ENCODE data around the gene PPP1R36.
A peak's percentile ranks its signal among the peaks of the same experiment; 100 is the strongest.

PPP1R36 gene

GRCh38 chr14:64549791-64550620 is at the start of gene PPP1R36:
PPP1R36 (plus strand) TSS chr14:64549961; CDS start chr14:64549998, 37 bp downstream.
- peak within 1 kb of the TSS; percentile 89 for H2AFZ ChIP-seq
- no peaks in the 10 kb centered on the region for H3K36me3 ChIP-seq (ENCODE audit: control insufficient read depth, insufficient read depth, low read length)
- H3K9ac ChIP-seq, result no peak within 1 kb of the TSS
- peaks cover 3% of the 10 kb centered on the region for H3K4me1 ChIP-seq
- no peak within 1 kb of the TSS for H3K4me3 ChIP-seq (ENCODE audit: low read depth, low read length)
- no peak within 1 kb of the TSS for H3K27ac ChIP-seq
- H3K9me3 ChIP-seq (ENCODE audit: control insufficient read depth, low read length), result no peaks in the 10 kb centered on the region
- no peaks in the 10 kb centered on the region for H3K27me3 ChIP-seq (ENCODE audit: control insufficient read depth, insufficient read depth, low read length)
- TF ChIP-seq CTCF (IDR thresholded peaks at IDR 0.05), result no peak
- H3K4me2 ChIP-seq (ENCODE audit: low read length), result no peak within 1 kb of the TSS
- H3K79me2 ChIP-seq, result no peaks in the 10 kb centered on the region

- no peak overlapping the region for H3K27ac ChIP-seq
Measured at GRCh38 chr14:64500088-64500487, 49.7 kb upstream of the PPP1R36 start.

GRCh38 chr14:64501411-64502171 is 48.2 kb upstream of the PPP1R36 start:
- H3K4me1 ChIP-seq, result peaks cover 29% of the 10 kb centered on the region
- peaks cover 25% of the 10 kb centered on the region for H3K79me2 ChIP-seq
- H2AFZ ChIP-seq, result peak overlapping the region; percentile 67
- H3K27ac ChIP-seq, result peak overlapping the region; percentile 97
- H3K27me3 ChIP-seq (ENCODE audit: control insufficient read depth, insufficient read depth, low read length), result no peaks in the 10 kb centered on the region
- no peaks in the 10 kb centered on the region for H3K9me3 ChIP-seq (ENCODE audit: control insufficient read depth, low read length)
- no peak overlapping the region for H3K4me3 ChIP-seq (ENCODE audit: low read depth, low read length)
- H3K4me2 ChIP-seq (ENCODE audit: low read length), result peak overlapping the region; percentile 93
- no peak overlapping the region for H3K9ac ChIP-seq
- no peak for TF ChIP-seq CTCF (IDR thresholded peaks at IDR 0.05)
- no peaks in the 10 kb centered on the region for H3K36me3 ChIP-seq (ENCODE audit: control insufficient read depth, insufficient read depth, low read length)

More at GRCh38 chr14:64500088-64500487, 49.7 kb upstream of the PPP1R36 start:
- no peak overlapping the region for H3K4me2 ChIP-seq (ENCODE audit: low read length)
- H3K9ac ChIP-seq, result no peak overlapping the region
- peaks cover 14% of the 10 kb centered on the region for H3K79me2 ChIP-seq
- no peaks in the 10 kb centered on the region for H3K9me3 ChIP-seq (ENCODE audit: control insufficient read depth, low read length)
- TF ChIP-seq CTCF (IDR thresholded peaks at IDR 0.05), result no peak
- H2AFZ ChIP-seq, result no peak overlapping the region
- no peaks in the 10 kb centered on the region for H3K36me3 ChIP-seq (ENCODE audit: control insufficient read depth, insufficient read depth, low read length)
- H3K4me1 ChIP-seq, result peaks cover 29% of the 10 kb centered on the region
- no peaks in the 10 kb centered on the region for H3K27me3 ChIP-seq (ENCODE audit: control insufficient read depth, insufficient read depth, low read length)
- H3K4me3 ChIP-seq (ENCODE audit: low read depth, low read length), result no peak overlapping the region

- H3K4me3 ChIP-seq (ENCODE audit: low read depth, low read length), result peak overlapping the region; percentile 89
- H3K79me2 ChIP-seq, result peaks cover 26% of the 10 kb centered on the region
- H3K27me3 ChIP-seq (ENCODE audit: control insufficient read depth, insufficient read depth, low read length), result no peaks in the 10 kb centered on the region
- peaks cover 26% of the 10 kb centered on the region for H3K4me1 ChIP-seq
- no peaks in the 10 kb centered on the region for H3K36me3 ChIP-seq (ENCODE audit: control insufficient read depth, insufficient read depth, low read length)
- no peak for TF ChIP-seq CTCF (IDR thresholded peaks at IDR 0.05)
- H2AFZ ChIP-seq, result peak overlapping the region; percentile 99
- H3K9ac ChIP-seq, result no peak overlapping the region
- no peaks in the 10 kb centered on the region for H3K9me3 ChIP-seq (ENCODE audit: control insufficient read depth, low read length)
- H3K4me2 ChIP-seq (ENCODE audit: low read length), result peak overlapping the region; percentile 93
- H3K27ac ChIP-seq, result peak overlapping the region; percentile 97
Measured at GRCh38 chr14:64502456-64502855, 47.3 kb upstream of the PPP1R36 start.

Data from parathyroid adenoma (tissue), 2 donors.